DMS53 (cell line): Measurements from ENCODE around the gene BLOC1S4.
"Not testable (repeated sequence)": the region's sequence is repeated elsewhere in the genome, so short reads cannot be mapped to it uniquely, and the experiment has no call there.

Experiments
- DNase-seq: peaks from one replicate; lab custom pipeline; 2025; lab: John Stamatoyannopoulos, UW

Gene BLOC1S4

GRCh38 chr4:6718932-6719610, 3.1 kb downstream of the BLOC1S4 start:
- DNase-seq, result peak; percentile 34

- no peak for DNase-seq
These were observed 3.7 kb downstream of the BLOC1S4 start for GRCh38 chr4:6719611-6720179.

- DNase-seq, result peak; percentile 93
These were observed 4.3 kb downstream of the BLOC1S4 start for GRCh38 chr4:6720202-6720699.

GRCh38 chr4:6721121-6721520, 5.1 kb downstream of the BLOC1S4 start:
- no peak for DNase-seq

- DNase-seq, result no peak
These were observed 6.9 kb downstream of the BLOC1S4 start for GRCh38 chr4:6722891-6723290.

- DNase-seq, result no peak
These were observed 7.9 kb downstream of the BLOC1S4 start for GRCh38 chr4:6723851-6724250.

GRCh38 chr4:6724421-6725111, 8.6 kb downstream of the BLOC1S4 start:
- no peak for DNase-seq

GRCh38 chr4:6725427-6725961, 9.5 kb downstream of the BLOC1S4 start:
- DNase-seq, result not testable (repeated sequence)

GRCh38 chr4:6727081-6727942, 11.3 kb downstream of the BLOC1S4 start:
- no peak for DNase-seq

- DNase-seq, result no peak
These were observed 11.9 kb downstream of the BLOC1S4 start for GRCh38 chr4:6727943-6728250.

GRCh38 chr4:6728320-6729029, 12.5 kb downstream of the BLOC1S4 start:
- DNase-seq, result no peak

- no peak for DNase-seq
These were observed 14.8 kb downstream of the BLOC1S4 start for GRCh38 chr4:6730603-6731317.

GRCh38 chr4:6731318-6731675, 15.3 kb downstream of the BLOC1S4 start:
- no peak for DNase-seq

- DNase-seq, result no peak
These were observed 15.8 kb downstream of the BLOC1S4 start for GRCh38 chr4:6731780-6732179.

GRCh38 chr4:6732441-6733357, 16.7 kb downstream of the BLOC1S4 start:
- DNase-seq, result peak; percentile 90

- DNase-seq, result no peak
These were observed 17.6 kb downstream of the BLOC1S4 start for GRCh38 chr4:6733358-6734164.

GRCh38 chr4:6734165-6734786, 18.3 kb downstream of the BLOC1S4 start:
- no peak for DNase-seq

GRCh38 chr4:6739920-6740319, 23.9 kb downstream of the BLOC1S4 start:
- DNase-seq, result no peak
